Liver (tissue), 3 donors: ENCODE measurements around the gene MEGF11.

ENCODE experiments used
- ATF3 ChIP-seq: IDR thresholded peaks from 2 replicates; pipeline ENCODE4 v1.6.1; 2016; ENCODE audit warnings: antibody characterized with exemption
- CTCF ChIP-seq: fragments of 150-350 bp; IDR thresholded peaks from 2 replicates; pipeline ENCODE4 v1.5.1; 2017; ENCODE audit warnings: improper control_type of control experiment, low read depth, low read length; ENCODE audit not compliant: missing input control
- EGR1 ChIP-seq, 2 donors: IDR thresholded peaks; 2 replicates each; pipeline ENCODE4 v1.6.1; 2016 to 2018; ENCODE audit warnings: antibody characterized with exemption in 2 of 2, low read depth in 2 of 2
- GABPA ChIP-seq, 2 donors: IDR thresholded peaks in 1 of 2; conservative IDR thresholded peaks in 1 of 2; 2 replicates each; pipeline ENCODE4 v1.6.1; 2016; ENCODE audit warnings: antibody characterized with exemption in 2 of 2, mild to moderate bottlenecking in 1 of 2, moderate library complexity in 1 of 2
- HNF4A ChIP-seq, 2 donors: conservative IDR thresholded peaks; 2 replicates each; pipeline ENCODE4 v1.6.1; 2016; ENCODE audit warnings: antibody characterized with exemption in 2 of 2, mild to moderate bottlenecking in 2 of 2
- JUND ChIP-seq, 2 donors: IDR thresholded peaks; 2 replicates each; pipeline ENCODE4 v1.6.1; 2016; ENCODE audit warnings: antibody characterized with exemption in 2 of 2
- MAX ChIP-seq: IDR thresholded peaks from 2 replicates; pipeline ENCODE4 v1.6.1; 2016; ENCODE audit warnings: antibody characterized with exemption
- RAD21 ChIP-seq, 2 donors: IDR thresholded peaks; 2 replicates each; pipeline ENCODE4 v1.6.1; 2016; ENCODE audit warnings: antibody characterized with exemption in 2 of 2, mild to moderate bottlenecking in 2 of 2
- SP1 ChIP-seq: IDR thresholded peaks from 2 replicates; pipeline ENCODE4 v1.6.1; 2018; ENCODE audit warnings: antibody characterized with exemption, mild to moderate bottlenecking
- TAF1 ChIP-seq: conservative IDR thresholded peaks from 2 replicates; pipeline ENCODE4 v1.6.1; 2016; ENCODE audit warnings: antibody characterized with exemption, mild to moderate bottlenecking
- YY1 ChIP-seq: IDR thresholded peaks from 2 replicates; pipeline ENCODE4 v1.6.1; 2016; ENCODE audit warnings: antibody characterized with exemption, mild to moderate bottlenecking
- ZBTB33 ChIP-seq: IDR thresholded peaks from 2 replicates; pipeline ENCODE4 v1.6.1; 2016; ENCODE audit warnings: antibody characterized with exemption
- donor health status: healthy.
- donor health status: healthy.

- TF ChIP-seq CTCF (no peak), RAD21 (IDR thresholded peaks at IDR 0.05) (no peak), MAX (no peak), ZBTB33 (no peak), ATF3 (no peak), GABPA (IDR thresholded peaks at IDR 0.05 in 1 of 2, conservative IDR thresholded peaks at IDR 0.05 in 1 of 2) (no peak), SP1 (no peak), TAF1 (no peak), EGR1 (IDR thresholded peaks at IDR 0.05; ENCODE audit: low read depth in 2 of 2) (no peak), HNF4A (conservative IDR thresholded peaks at IDR 0.05) (no peak), YY1 (no peak), JUND (IDR thresholded peaks at IDR 0.05) (no peak)
Measured at GRCh38 chr15:66291816-66292570, 38.4 kb upstream of the MEGF11 start.
